ENCODE data around the gene ZMYND8. TPM values are rescaled to one million over a fixed set of nuclear protein-coding genes. Genes with fewer than 3 reads are reported as not detected.
"Not testable (repeated sequence)": the region's sequence is repeated elsewhere in the genome, so short reads cannot be mapped to it uniquely, and the experiment has no call there.

ZMYND8 gene
- total RNA-seq, 3 donors from 2014 or later = 62.1 to 64.9 (median 62.1) TPM

DNA sequence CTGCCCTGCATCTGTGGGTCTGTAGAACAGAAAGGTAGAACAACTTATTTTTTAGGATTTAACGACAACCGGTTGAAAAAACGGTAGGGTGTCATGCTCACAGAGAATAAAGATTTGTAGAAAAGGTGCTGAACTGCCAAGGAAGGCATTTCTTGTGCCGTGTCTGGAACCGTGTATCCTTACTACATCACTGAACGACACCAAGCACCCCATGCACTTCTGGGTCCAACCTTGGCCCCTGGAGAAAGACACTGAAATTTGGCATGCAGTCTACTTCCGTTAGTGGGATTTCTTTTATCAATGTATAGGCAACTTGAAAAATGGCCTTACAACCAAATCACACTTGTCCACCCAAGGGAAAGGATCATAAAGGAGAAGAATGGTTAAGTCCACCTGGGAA lies 145.5 kb downstream of the ZMYND8 start:
- peaks cover 3% of the 10 kb centered on the region for H3K36me3 ChIP-seq (ENCODE audit: low read depth)
- DNase-seq = no peak

DNA sequence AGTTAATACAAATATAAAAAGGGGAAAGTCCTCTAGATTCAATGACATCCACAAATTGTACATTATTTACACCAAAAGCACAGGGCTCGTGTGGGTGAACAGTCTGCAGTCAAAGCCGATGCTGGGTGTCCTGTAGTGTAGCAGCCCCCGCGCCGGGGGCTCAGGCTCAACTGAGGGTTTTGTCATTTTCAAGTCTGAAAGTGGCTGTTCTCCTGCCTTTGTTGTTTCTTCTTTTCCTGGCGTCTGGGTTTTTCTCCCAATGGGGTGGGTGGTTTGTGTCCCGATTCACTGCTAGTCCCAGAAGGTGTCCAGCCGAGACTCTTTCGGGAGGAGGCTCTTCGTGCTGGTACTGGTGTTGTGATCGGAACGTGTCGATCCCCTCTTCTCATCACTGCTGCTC lies 146.0 kb downstream of the ZMYND8 start:
- TF ChIP-seq, protein P1, sequence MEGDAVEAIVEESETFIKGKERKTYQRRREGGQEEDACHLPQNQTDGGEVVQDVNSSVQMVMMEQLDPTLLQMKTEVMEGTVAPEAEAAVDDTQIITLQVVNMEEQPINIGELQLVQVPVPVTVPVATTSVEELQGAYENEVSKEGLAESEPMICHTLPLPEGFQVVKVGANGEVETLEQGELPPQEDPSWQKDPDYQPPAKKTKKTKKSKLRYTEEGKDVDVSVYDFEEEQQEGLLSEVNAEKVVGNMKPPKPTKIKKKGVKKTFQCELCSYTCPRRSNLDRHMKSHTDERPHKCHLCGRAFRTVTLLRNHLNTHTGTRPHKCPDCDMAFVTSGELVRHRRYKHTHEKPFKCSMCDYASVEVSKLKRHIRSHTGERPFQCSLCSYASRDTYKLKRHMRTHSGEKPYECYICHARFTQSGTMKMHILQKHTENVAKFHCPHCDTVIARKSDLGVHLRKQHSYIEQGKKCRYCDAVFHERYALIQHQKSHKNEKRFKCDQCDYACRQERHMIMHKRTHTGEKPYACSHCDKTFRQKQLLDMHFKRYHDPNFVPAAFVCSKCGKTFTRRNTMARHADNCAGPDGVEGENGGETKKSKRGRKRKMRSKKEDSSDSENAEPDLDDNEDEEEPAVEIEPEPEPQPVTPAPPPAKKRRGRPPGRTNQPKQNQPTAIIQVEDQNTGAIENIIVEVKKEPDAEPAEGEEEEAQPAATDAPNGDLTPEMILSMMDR (IDR thresholded peaks at IDR 0.05) = no peak
- intact Hi-C loops (cut with DNase I, micrococcal nuclease) = no loop called here

More for the DNA sequence above, 145.5 kb downstream of the ZMYND8 start:
- no peak for ATAC-seq
- TF ChIP-seq, protein P1 (IDR thresholded peaks at IDR 0.05) = no peak
- Histone ChIP-seq H3K9me3 (no peaks in the 10 kb centered on the region), H3K4me3 (no peak overlapping the region), H3K4me1 (ENCODE audit: low read depth) (no peaks in the 10 kb centered on the region)
- intact Hi-C loops (cut with DNase I, micrococcal nuclease) = no loop called here

DNA sequence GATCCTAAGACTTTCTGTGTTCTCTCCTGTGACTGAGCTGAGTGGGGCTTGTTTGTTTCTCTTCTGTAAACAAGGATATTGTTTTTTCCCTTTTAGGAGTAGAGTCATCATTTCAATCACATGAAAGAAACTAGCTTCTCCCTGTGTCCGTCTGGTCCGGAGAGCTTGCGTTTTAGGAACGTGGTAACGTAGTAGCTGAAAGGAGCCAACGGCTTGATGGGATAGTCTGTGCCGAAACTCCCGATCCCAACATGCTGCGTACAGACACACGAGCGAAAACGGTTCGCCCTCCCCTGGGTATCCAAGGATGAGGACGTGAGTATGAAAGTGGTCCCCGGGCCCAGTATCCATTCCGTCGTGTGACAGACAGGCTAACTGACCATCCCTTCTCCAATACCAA lies 146.5 kb downstream of the ZMYND8 start:
- TF ChIP-seq, protein P1 (IDR thresholded peaks at IDR 0.05) = no peak
- no peak for DNase-seq
- Histone ChIP-seq H3K4me3 (no peak overlapping the region), H3K4me1 (ENCODE audit: low read depth) (no peaks in the 10 kb centered on the region), H3K36me3 (ENCODE audit: low read depth) (peaks cover 3% of the 10 kb centered on the region), H3K9me3 (no peaks in the 10 kb centered on the region)
- intact Hi-C loops (cut with DNase I, micrococcal nuclease) = no loop called here
- ATAC-seq = no peak

More for the DNA sequence above, 146.0 kb downstream of the ZMYND8 start:
- no peak for DNase-seq
- no peak overlapping the region for H3K4me3 ChIP-seq
- no peak for ATAC-seq
- peaks cover 3% of the 10 kb centered on the region for H3K36me3 ChIP-seq (ENCODE audit: low read depth)
- no peaks in the 10 kb centered on the region for H3K9me3 ChIP-seq
- H3K4me1 ChIP-seq (ENCODE audit: low read depth) = no peaks in the 10 kb centered on the region

DNA sequence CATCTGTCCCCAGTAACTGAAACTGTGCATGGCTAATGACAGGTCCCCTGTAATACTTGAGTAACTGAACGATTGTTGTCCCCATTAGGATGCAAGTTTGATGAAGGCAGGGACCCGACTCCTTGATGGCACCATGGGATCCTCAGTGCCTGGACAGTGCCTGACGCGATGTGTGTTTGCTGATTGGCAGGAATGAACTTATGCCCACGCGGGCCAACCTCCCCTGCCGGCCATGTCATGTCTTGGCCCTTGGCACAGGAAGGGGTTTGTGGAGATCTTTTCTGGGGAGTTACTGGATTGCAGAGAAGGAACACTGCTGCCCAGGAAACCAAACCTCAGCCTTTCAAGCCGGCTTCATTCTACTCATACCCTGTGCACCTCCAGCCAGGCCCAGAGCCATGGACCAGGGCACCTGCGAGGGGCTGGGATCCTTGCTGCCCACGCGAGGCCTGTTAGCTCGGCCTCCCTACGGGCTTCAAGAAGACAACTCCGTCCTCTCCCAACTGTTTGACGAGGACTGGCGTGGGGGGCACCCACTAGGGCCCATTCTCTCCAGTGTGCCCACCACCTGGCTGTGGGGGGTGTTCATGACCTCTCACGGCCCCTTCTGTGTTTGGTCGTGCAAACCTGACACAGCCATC lies 147.8 kb downstream of the ZMYND8 start:
- no peak for DNase-seq
- ATAC-seq = no peak
- TF ChIP-seq, protein P1 (IDR thresholded peaks at IDR 0.05) = no peak
- H3K4me3 ChIP-seq = no peak overlapping the region
- H3K36me3 ChIP-seq (ENCODE audit: low read depth) = peaks cover 3% of the 10 kb centered on the region
- H3K9me3 ChIP-seq = no peaks in the 10 kb centered on the region
- intact Hi-C loops (cut with DNase I, micrococcal nuclease) = no loop called here
- H3K4me1 ChIP-seq (ENCODE audit: low read depth) = no peaks in the 10 kb centered on the region

DNA sequence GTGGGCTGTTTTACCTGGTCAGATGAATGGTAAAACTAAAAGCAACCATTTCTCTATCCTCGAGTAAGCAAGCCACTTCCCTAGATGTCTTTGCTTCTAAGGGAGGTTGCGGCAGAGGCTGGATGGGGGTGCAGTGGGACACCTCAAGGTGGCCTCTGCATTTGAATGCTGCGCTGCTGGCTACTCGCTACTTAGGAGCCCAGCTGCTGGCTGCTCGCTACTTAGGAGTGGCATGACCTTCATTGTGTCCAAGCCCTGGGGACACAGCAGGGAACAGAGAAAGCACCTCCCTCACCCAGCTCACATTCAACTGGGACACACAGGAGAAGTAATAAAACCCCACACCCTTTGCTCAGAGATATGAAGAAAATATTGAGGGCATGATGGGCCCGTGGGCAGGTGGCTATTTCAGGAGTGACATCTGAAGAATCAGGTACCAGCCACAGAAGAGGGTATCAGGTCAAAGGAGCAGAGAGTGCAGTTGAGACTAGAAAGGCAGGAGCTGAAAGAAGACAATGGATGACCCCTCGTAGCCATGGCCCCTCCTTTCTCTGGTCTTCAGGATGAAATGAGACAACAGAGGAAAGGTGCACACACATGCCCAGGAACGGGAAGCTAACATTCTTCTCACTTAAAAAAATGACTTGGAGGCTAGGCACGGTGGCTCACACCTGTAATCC lies 149.4 kb downstream of the ZMYND8 start:
- Histone ChIP-seq H3K36me3 (ENCODE audit: low read depth) (peaks cover 3% of the 10 kb centered on the region), H3K4me1 (ENCODE audit: low read depth) (no peaks in the 10 kb centered on the region), H3K4me3 (no peak overlapping the region), H3K9me3 (no peaks in the 10 kb centered on the region)
- DNase-seq (no peak), ATAC-seq (no peak)
- TF ChIP-seq, protein P1 (IDR thresholded peaks at IDR 0.05) = no peak
- intact Hi-C loops (cut with DNase I, micrococcal nuclease) = no loop called here

DNA sequence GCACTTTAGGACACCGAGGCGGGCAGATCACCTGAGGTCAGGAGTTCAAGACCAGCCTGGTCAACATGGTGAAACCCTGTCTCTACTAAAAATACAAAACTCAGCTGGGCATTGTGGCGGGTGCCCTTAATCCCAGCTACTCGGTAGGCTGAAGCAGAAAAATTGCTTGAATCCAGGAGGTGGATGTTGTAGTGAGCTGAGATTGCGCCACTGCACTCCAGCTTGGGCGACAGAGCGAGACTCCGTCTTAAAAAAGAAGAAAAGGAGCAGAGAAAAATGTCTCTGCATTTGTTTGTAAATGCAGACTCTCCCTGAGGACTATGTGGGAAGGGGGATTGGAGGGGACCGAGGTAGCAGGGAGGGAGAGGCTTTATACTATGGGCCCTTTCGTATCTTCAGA lies 149.9 kb downstream of the ZMYND8 start:
- H3K36me3 ChIP-seq (ENCODE audit: low read depth); DNase-seq; ATAC-seq; H3K9me3 ChIP-seq; intact Hi-C loops (cut with DNase I, micrococcal nuclease); H3K4me3 ChIP-seq; H3K4me1 ChIP-seq (ENCODE audit: low read depth): not testable (repeated sequence)
